NCI-H460 (cell line): ENCODE data around the gene ZCCHC24. TPM values are rescaled to one million over a fixed set of nuclear protein-coding genes. Genes with fewer than 3 reads are reported as not detected.

Experiments used
- DNase-seq: peaks from one replicate; pipeline ENCODE4 v3.0.0-alpha.2; 2016; ENCODE audit warnings: low read depth; ENCODE audit errors: extremely low read depth
- total RNA-seq: library from RNA; depleted of rRNA; stranded (reverse); fragments of >200 nt; shearing (Covaris generic); gene quantifications from 2 replicates; pipeline ENCODE4 v1.2.3, GENCODE V29; 2014

Gene ZCCHC24
- total RNA-seq, 1 experiment from 2014 or later, result 3.2 TPM

GRCh38 chr10:79375321-79376077, 69.9 kb downstream of the ZCCHC24 start:
- no peak for DNase-seq

GRCh38 chr10:79374312-79375191, 70.9 kb downstream of the ZCCHC24 start:
- DNase-seq, result peak; percentile 77

- no peak for DNase-seq
These were observed 72.6 kb downstream of the ZCCHC24 start for GRCh38 chr10:79372871-79373270.

GRCh38 chr10:79367426-79368189, 77.8 kb downstream of the ZCCHC24 start:
- DNase-seq, result no peak

GRCh38 chr10:79361726-79362397, 83.6 kb downstream of the ZCCHC24 start:
- no peak for DNase-seq

DNA sequence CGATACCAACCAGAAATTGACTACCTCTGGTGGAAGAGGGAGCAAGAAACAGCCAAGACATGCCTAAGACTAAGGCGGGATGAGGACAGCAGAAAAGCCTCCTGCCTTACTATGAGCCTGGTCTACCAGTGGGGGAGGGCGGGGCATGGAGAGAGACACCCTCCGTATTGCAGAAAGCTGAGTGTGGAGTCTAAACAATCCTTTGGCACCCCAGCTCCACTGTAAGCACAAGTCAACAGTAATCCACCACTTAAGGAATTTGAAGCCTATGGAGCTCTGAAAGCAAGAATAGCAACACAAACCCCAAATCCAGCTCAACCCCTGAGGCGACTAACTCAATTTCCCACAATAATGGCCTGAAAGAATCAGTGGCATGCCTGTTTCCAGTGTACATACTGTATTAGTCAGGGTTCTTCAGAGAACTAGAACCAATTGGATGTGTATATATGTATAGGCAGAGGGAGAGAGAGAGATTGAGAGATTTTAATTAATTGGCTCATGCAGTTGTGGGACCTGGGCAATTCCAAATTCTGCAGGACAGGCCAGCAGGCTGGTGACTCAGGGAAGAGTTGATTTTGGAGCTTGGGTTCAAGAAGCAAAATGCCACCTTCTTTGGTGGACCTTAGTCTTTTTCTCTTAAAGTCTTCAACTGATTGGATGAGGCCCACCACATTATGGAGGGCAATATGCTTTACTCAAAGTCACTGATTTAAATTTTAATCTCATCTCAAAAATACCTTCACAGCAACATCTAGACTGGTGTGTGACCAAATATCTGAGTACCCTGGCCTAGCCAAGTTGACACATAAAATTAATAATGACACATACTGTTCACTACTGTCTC, 84.7 kb downstream of the ZCCHC24 start:
- DNase-seq, result no peak

- DNase-seq, result no peak
These were observed 85.5 kb downstream of the ZCCHC24 start for GRCh38 chr10:79359816-79360498.

DNA sequence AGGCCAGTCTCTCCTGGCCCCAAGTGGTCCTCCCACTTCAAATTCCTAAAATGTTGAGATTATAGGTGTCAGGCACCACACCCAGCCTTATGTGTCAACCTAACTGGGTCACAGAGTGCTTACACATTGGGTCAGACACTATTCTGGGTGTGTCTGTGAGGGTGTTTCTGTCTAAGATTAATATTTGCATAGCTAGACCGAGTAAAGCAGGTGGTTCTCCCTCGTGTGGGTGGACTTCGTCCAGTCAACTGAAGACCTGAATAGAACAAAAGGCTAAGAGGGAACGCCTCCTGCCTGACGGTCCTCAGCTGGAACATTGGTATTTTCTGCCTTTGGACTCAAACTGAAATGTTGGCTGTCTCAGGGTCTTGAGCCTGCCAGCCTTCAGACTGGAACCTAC, 86.6 kb downstream of the ZCCHC24 start:
- DNase-seq, result no peak

GRCh38 chr10:79357180-79357579, 88.2 kb downstream of the ZCCHC24 start:
- DNase-seq, result no peak

DNA sequence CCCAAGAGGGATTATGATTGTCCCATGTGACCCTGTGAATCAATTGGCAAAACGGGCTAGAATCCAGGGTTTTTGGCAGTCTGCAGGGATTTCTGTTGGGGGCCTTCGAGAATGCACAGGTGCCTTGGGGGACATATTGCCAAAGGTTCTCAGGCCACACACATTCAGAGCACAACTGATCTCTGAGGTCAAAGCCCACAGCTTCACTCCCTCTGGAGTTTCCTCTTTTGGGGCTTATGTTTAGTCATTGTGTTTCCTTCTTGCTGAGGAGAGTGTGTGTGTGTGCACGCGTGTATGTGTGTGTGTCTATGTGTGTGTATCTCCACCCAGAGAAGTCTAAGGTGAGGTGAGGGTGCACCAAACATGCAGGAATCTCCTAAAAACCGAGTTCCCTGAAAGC, 89.3 kb downstream of the ZCCHC24 start:
- no peak for DNase-seq

DNA sequence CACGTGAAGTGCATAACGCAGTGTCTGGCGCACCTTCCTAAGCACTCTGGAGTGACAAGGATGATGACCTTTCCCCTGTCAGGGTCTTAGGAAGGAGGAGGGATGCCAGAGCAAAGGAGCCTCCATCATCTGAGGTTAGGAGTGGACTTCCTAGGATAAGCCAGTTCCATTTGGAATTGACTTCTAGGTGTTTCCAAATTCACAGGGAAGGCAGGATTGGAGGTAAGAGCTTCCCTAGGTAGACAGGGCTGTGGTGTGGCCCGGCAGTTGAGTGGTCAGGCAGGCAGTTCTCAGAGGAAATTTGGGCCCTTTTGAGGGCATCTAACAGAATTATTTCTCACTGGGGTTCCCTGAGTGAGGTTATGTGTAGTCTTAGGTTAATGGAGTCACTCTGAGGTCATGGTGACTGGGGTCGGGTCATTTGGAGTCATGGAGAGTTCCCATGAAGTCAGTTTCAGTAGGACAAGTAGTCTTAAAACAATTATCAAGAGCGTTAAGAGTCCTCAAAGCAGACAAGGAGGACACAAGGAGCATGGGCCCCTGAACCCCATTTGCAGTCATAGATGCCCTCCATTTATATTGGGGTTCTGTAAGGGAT, 89.9 kb downstream of the ZCCHC24 start:
- DNase-seq, result no peak

DNA sequence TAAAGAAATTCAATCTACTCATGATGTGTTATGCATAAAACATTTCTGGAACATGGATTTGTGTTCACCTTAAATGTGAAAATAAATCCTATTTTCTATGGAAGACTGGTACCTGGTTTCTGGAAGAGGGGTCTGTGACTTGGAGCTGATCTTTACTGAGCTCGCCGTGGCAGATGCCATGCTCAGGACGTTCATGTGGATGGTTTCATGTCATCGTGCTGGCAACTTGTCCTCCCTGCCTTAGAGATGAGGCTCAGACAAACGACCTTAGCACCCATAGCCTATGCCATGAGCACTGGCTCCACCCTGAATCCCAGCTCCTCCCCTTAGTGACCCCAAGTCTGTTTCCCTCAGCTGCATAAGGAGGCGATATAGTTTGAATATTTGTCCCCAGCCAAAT, 90.8 kb downstream of the ZCCHC24 start:
- no peak for DNase-seq

DNA sequence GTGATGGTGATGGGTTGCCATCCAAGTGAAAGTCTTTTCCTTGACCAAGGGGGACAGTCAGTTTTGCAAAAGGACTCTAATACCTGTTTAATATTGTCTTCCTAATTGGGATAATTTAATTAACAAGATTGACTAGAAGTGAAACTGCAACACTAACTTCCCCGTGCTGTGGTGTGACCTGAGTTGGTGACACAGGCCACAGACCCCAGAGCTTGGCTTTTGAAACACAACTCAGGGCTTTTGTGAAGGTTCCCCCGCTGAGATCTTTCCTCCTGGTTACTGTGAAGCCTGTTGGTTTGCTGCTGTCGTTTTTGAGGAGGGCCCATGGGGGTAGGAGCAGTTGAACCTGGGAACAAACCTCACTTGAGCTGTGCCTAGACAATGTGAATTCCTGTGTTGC, 91.3 kb downstream of the ZCCHC24 start:
- DNase-seq, result no peak

GRCh38 chr10:79353726-79354125, 91.7 kb downstream of the ZCCHC24 start:
- DNase-seq, result no peak

GRCh38 chr10:79353000-79353406, 92.4 kb downstream of the ZCCHC24 start:
- DNase-seq, result no peak

DNA sequence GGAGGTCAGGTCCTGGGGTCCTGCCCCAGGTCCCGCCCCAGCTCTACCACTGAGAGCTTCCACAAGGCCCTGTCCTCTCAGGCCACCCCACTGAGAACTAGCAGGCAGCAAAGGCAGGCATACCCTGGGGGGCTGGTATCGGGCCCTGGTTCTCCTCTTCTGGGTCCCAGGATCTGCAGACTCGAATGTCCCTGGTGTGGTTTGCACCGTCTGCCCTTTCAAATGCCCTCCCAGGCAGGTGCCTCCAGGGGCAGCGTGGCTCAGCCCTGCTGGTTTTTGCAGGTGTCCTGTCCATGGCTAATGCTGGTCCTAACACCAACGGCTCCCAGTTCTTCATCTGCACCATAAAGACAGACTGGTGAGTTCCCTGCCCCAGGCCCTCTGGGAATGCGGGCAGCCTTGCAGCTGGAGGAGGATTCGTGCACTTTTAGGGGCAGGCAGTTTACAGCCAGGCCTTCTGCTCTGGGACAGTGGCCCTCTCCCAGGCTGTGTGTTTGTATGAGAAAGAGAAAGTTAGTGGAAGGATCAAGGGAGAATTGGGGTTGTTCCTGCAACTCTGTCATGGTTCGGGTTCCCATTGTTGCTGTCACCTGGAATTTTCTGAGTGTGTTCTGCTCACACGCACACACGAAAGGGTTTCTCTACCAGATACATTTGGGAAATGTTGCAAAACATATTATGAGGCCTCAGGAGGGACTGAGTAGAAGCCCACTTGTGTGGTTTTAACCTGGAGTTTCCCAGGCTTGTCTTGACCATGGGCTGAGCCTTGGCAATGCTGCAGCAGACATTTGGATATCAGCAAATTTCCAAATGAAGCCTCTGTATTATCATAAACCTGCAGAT, 93.2 kb downstream of the ZCCHC24 start:
- DNase-seq, result no peak

GRCh38 chr10:79351332-79351731, 94.1 kb downstream of the ZCCHC24 start:
- no peak for DNase-seq
